Measurements from ENCODE around the gene CLIP3.

CLIP3 gene

DNA sequence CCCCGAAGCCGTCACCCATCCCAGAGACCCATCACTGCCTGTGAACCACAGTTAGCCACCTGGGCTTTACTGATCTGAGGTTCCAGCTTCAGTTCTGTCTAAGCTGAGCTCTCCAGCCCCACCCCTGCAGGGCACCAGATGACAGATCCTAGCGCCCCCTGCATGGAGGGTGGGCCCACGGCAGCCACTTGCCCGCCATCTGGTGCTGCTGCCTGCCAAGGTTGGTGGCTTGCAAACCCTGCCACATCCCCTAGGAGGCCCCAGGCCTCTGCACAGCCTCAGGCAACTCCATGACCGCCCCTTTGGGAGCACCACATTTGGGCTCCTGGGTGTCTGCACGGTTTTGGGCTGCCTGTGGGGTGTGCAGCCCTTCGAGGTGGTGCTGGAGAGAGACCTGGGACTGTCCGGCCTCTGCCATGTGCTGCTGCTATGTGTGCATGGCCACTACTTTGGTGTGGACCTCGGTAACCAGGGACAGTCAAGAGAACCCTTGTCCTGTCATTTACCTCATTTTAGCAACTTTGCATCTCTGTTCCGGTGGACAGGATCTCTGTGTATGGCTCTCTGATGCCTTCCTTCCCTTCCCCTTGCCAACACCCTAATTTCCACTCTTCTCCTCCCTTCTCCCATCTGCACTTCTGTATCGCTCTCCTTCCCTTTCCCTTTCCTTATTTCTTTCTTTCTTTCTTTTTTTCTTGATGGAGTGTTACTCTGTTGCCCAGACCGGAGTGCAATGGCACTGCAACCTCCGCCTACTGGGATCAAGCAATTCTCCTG is 55.0 kb downstream of the CLIP3 start:
- peak; percentile 47 for DNase-seq

DNA sequence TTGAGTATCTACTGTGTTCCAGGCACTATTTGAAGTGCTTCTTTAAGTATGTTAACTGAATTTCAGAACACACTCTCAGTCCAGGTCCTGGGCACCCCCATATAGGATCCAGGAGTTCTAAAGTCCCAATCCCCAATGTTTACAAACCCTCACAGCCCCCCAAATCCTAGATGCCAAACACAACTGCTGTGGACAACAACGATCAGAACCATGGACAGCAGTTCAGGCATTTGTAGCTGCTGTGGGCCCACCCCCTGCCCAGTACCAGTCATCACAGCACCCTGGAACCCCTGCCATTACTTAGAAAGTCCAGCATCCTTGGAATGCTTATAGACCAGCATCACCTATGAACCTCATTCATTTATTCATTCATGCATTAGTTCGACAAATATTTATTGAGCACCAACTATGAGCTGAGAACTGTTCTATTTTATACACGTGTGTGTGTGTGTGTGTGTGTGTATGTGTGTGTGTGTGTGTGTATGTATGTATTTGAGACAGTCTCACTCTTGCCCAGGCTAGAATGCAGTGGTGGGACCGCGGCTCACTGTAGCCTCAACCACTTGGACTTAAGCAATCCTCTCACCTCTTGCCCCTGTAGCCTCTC is 57.0 kb downstream of the CLIP3 start:
- DNase-seq: no peak

DNA sequence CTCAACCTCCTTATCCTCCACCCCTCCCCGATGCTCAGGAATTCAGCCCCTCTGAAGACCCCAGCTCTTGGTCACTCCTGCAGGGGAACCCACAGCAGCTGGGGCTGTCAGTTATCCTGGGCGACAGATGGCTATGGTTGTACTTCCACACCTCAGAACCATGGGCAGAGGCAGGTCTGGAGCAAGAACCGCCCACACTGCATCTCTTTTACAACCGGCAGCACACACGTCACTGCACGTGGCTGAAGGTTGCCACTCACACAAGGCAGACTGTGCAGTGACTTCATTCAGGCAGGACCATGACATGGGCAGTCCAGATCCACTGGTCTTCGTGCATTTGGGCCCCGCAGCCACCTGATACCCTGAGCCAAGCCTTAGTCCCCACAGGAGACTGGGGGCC is 59.2 kb downstream of the CLIP3 start:
- no peak for DNase-seq

GRCh38 chr19:35966771-35967170 is 65.9 kb downstream of the CLIP3 start:
- DNase-seq: no peak
